GM12801 (cell line): ENCODE data around the gene AKT1S1.

Experiments
- TF ChIP-seq, protein P1 (sequence below): IDR thresholded peaks from one replicate; pipeline ENCODE4 v1.5.1; 2011; ENCODE audit warnings: control low read depth; ENCODE audit not compliant: insufficient read length; ENCODE audit errors: extremely low read depth

Gene AKT1S1

GRCh38 chr19:49844138-49845095 lies 32.7 kb downstream of the AKT1S1 start:
- TF ChIP-seq, protein P1, sequence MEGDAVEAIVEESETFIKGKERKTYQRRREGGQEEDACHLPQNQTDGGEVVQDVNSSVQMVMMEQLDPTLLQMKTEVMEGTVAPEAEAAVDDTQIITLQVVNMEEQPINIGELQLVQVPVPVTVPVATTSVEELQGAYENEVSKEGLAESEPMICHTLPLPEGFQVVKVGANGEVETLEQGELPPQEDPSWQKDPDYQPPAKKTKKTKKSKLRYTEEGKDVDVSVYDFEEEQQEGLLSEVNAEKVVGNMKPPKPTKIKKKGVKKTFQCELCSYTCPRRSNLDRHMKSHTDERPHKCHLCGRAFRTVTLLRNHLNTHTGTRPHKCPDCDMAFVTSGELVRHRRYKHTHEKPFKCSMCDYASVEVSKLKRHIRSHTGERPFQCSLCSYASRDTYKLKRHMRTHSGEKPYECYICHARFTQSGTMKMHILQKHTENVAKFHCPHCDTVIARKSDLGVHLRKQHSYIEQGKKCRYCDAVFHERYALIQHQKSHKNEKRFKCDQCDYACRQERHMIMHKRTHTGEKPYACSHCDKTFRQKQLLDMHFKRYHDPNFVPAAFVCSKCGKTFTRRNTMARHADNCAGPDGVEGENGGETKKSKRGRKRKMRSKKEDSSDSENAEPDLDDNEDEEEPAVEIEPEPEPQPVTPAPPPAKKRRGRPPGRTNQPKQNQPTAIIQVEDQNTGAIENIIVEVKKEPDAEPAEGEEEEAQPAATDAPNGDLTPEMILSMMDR: no peak

GRCh38 chr19:49843265-49843664 lies 33.9 kb downstream of the AKT1S1 start:
- TF ChIP-seq, protein P1: no peak

DNA sequence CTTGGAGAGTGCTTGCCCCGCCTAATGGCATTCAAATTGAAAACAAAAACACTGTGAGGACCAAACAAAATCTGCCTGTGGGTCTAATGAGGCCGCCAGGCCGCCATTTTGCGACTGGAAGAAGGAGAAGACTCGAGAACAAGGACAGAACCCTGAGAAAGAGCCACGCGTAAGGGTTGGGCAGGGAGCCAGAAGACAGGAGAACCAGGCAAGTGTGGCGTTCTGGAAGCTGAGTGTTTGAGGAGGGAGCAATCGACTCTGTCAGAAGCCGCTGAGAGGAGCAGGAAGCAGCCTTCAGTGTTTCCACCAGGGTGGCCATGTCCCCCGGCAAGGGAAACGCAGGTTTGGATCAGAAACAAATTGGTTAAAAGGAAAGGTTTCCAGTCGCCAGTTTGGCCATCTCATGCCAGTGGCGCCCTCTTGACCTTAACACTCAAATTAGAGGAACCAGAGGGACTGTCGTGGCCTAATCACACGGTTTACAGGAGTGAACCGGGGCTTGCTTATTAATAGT lies 36.4 kb downstream of the AKT1S1 start:
- TF ChIP-seq, protein P1: no peak

DNA sequence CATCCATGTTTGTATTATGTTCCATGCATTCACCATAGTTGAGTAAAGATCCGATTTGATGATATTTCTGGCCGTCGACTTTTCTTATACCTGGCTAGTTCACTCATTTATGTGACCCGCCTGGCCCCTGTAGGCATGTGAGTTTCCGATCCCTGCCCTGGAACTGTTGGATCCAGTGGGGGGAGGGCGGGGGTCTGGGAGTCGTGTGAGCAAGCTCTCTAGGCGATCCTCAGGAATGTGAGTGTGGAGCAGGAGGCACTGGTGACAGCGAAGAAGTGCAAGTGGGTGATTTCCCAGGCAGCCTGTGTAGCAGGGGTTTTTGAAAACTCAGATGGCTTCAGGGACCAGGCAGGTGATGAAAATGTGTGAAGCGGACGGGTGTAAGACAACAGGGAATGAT lies 36.8 kb downstream of the AKT1S1 start:
- TF ChIP-seq, protein P1: no peak

DNA sequence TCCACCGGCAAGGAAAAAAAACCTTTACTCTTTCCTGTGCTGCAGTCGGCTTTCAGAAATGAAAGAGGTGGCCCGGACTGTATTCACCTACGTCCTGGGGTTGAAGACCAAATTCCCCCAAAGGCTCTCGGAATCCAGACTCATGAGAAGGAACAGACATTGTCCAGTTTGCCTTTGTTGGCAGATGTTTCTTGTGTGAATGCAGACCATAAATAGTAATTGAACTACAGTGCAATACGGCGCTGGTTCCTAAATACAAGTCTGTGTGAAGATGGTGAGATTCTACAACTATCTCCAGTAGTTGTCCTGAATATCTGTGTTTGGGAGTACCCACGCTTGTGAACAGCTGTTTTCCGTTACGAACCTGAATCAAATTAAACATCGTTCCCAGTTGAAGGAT lies 37.4 kb downstream of the AKT1S1 start:
- TF ChIP-seq, protein P1: no peak

DNA sequence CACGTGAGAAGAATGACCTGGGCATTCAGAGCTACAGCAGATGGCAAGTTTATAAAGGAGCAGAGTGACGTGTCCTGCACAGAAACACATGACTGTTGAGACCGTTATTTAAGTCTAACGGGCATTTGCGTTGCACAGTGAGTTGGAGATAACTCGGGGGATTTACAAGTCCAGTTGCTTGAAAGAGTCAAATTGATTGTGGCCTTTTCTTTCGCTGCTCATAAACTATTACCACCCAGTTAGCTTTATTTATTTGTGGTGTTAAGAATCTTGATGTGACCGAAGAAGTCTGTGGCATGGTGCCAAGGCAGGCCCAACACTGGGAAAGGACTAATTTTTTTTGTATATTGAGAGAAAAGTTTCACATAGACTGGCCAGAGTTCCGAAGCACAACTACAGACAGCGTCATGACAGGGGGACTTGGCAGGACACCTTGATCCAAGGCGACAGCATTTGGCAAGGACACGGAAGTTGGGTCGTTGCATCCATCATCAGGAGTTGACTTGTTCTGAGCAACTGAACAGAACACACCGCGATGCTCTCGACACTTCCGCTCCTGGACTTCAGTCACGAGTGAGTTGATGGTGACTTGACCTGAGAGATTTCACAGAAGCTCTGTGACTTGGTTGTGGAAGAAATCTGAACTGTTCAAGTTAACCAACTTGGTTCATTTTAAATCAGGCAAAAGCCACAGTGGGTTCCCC lies 38.1 kb downstream of the AKT1S1 start:
- TF ChIP-seq, protein P1: no peak

DNA sequence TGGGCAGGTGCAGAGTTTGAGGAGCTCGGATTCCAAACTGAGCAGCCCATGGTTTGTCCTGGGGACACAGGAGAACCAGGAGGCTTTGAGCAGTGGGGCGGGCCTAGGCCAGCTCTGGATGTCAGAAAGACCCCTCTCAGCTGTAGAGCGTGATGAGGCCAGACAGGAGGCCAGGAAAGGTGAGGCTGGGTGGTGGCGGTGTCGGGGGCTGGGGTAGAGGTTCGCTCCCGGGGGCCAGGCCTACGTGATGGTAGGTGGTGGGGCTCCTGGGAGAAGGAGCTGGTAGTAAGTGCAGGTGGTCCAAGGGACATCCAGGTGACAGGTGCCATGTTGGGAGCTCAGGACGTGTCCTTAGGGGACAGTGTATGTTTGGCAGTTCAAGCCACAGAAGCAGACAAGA lies 39.7 kb downstream of the AKT1S1 start:
- TF ChIP-seq, protein P1: no peak
